ENCODE results near the gene DGUOK.

GRCh38 chr2:73970141-73970803 lies 43.6 kb downstream of the DGUOK start:
- TF ChIP-seq CTCF (IDR thresholded peaks at IDR 0.05; ENCODE audit: poor library complexity, severe bottlenecking) (no peak), RAD21 (conservative IDR thresholded peaks at IDR 0.05) (no peak), EZH2 (IDR thresholded peaks at IDR 0.05; ENCODE audit: borderline replicate concordance, insufficient read depth, low read length, poor library complexity, severe bottlenecking) (no peak), TAF1 (IDR thresholded peaks at IDR 0.05; ENCODE audit: low read depth) (no peak)

Measured in neural cell (in vitro differentiated cells).